HG03439 (cell line): Measurements from ENCODE around the gene DNAJB9.

Experiments
- ATAC-seq: cut with Tn5 transposase; IDR thresholded peaks from one replicate; pipeline ENCODE4 v1.9.1; 2021; ENCODE audit warnings: mild to moderate bottlenecking, moderate library complexity; ENCODE audit not compliant: unreplicated experiment

The DNAJB9 gene

DNA sequence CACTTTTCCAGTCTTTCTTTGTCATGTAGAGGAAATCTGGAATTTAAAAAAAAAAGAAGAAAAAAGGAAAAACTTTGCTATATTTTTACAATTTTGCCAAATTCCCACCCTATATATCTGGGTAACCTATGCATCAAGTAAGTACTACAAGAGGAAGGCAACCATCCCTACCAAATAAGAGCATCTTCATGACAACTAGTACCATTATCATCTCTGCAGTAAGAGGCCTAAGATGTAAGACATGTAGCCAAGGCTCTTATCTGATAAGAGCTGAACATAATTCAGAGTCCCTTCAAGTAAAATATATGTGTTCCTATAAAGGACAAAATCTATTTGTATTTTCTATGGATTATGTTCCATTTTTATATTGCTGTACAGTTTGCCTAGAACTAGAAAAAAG, 3.7 kb upstream of the DNAJB9 start:
- no peak for ATAC-seq

DNA sequence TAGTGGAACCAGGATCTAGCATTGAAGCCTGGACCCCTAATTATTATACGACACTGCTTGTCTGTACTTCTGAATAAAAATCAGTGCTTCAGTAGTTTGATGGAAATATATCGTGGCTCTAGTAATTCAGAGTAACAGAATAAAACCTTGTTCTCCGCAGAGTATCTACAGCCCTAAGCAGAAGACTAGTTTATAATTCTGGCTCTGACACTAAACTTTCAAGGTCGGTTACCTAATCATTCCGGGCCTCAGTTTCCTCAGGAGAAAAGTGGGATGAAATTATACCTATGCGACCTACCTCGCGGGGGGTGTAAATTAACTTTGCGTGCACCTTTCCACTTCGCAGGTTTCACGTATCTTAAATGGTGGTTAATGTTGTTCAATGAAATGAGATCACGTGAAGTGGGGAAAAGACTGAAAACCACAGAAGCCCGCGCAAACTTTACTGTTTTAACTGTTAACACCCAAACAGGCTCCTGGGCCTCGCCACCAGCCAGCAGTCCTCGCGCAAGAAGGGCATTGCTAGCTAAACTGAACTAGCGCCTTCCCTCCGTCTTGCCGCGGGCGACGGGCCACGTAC, 783 bp upstream of the DNAJB9 start:
- ATAC-seq = no peak

DNA sequence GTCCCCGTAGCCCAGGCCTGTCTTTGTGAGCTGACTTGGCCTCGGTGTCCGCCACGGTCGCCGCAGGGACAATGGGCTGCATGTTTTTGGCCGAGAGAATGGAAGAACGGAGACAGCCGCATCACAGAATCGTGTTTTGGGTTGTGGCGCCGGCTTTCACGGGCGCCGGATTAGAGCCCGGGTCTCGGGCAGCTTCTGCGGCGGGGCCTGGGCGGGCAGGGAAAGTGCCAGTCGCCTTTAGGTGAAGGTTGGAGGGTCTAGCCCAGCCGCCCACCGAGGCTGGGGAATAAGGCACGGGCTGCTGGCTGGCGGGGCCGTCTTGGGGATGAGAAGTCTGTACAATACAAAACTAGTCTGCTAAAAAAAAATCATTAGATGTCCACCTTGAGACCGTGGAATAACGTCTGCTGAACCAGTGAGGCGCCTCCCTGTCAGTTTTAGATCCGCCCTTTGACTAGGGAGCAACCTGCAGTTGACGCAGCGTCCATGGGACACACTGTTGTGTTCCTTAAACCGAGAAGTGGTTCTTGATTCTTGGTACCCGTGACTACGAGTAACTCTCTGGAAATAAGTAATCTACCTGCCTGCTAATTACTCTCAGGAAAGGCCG, 577 bp downstream of the DNAJB9 start:
- ATAC-seq = peak; percentile 23

DNA sequence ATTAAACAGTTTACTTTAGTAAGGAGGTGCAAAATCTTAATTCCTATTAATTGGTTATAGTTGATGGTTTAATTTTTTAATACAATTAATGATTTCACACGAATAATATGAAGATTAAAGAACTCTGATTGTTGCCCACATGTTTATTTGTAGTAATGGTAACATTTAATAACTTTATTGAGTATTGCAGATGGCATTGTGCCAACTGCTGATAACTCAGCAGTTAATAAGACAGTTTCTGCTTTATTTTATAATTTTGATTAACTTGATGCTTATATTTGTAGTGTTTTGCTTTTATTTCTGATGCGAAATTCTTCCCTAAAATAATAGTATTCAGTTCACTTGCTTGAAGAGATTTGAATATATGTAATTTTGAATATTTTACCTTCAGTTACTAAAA, 2.8 kb downstream of the DNAJB9 start:
- ATAC-seq = no peak

DNA sequence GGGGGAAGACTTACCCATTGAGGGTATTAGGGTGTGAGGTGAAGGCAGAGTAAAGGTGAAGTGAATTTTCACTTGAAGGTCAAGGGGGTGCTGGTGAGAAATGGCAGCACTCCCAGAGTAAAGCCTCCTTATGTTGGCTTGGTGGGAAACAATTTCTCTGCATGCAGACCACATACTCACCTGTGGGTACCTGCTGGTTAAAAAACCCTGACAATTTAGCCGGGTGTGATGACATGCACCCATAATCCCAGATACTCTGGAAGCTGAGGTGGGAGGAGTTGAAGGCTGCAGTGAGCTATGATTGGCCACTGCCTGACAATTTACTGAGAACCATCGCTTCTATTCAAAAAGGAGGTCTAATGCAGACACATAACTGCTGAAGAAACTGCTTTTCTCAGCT, 5.5 kb downstream of the DNAJB9 start:
- ATAC-seq = no peak

DNA sequence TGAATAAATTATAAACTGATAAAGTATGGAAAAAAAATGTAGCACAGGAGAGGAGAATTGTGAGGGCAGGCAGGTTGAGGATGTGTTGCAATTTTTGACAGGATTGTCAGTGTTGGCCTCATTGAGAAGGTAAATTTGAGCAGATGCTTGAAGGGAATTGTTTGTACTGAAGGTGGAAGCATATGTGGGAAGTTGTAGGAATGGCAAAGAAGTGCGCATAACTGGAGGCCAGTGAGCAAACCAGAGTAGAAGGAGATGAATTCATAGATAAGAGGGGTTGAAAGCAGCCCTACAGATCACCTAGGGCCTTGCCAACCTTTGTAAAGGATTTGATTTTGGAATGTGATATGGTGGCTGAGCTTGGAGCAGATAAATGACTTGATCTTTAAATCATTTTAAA, 6.4 kb downstream of the DNAJB9 start:
- ATAC-seq = no peak

DNA sequence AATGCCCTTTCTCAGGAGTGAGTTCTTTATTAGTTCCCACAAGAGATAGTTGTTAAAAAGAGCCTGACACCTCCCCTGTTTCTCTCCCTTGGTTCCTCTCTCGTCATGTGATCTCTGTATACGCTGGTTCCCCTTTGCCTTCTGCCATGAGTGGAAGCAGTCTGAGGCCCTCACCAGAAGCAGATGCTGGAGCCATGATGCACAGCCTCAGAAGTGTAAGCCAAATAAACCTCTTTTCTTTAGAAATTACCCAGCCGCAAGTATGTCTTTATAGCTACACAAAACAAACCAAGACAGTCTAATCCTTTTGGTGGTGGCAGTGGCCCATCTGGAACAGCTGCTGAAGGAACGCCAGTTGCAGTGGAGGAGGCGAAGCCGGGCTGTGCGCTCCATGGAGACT, 9.3 kb downstream of the DNAJB9 start:
- no peak for ATAC-seq

DNA sequence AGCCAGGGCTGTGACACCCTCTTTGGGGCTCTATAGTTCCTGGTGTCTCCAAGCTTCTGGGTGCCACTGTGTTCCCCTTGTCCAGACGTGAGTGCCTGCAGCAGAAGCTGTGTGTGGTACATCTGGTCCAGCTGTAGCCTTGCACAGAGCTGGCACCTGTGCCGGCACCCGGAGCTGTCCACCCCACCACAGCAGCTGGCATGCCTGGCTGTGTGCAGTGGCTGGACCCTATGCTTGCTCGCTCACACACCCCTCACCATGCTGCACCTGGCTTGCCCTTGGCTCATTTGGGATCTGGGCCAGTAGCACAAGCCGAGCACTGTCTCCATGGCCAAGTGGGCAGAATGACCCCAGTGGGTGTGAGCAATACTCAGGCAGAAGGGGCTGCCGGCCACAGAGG, 10.6 kb downstream of the DNAJB9 start:
- no peak for ATAC-seq

DNA sequence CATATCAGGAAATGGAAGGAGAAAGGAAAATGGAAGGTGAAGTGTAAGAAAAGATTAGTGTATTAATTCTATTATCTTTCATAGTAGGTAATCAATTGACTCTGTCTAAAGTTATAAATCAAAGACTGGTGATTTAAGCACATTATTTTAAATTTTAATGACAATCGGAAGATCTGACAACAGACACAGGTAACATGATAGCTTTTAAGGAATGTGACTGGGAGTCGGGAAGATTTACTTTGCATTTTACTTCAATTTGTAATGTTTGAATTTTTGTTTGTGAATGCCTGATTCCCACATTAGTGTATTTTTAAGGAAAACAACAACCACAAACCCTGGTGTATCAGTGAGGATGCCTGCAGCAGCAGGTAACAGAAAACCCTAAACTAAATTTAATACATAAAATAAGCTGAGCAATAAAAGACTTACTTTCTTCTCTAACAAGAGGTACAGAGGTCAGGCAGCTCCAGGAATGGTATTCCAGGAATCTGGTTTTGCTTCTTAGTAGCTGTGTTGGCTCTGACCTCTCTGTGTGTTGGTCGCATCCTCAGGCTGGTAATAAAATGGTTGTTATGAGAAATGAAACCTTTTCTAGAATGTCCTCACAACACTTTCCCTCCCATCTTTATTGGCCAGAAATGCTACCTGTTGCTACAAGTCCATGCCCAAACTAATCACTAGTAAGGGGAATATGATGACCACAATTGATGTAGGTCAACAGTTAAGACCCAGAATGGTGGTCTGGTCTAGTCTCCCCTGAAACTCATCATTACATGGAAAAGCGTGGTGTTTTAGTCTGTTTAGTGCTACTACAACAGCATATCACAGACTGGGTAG, 12.2 kb downstream of the DNAJB9 start:
- no peak for ATAC-seq

DNA sequence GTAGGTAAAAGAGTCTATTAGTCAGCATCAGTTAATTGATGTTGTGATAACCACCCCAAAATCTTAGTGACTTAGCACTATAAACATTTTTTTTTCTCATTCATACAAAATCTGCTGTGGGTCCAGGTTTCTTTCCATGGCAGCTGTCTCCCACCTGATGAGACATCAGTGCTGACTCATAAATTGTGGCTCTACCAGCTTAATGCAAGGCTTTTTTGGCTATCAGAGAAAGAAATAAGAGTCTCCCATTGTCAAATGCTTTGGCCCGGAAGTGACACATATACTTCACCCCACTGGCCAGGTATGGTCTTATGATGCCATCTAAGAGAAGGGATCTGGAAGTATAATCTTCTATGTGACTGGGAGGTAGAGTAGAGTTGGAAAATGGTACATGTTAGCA, 14.5 kb downstream of the DNAJB9 start:
- no peak for ATAC-seq

DNA sequence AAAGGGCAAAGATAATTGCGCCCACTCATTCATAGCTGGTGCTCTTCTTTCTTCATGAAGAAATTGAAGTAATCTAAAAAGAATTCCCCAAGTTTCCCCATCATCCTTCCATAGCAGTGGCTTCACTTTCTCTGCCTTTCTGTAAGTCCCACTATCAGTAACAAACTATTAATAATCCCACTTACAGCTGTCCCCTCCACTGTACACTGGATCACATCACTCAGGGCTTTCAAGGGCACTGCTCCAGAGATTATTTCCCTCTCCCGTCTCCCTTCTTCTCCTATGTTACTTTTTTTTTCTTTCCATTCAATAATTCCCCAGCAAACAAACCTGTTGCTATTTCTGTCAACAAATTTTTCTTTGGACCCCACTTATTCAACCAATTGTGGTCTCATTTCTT, 16.2 kb downstream of the DNAJB9 start:
- ATAC-seq = no peak

DNA sequence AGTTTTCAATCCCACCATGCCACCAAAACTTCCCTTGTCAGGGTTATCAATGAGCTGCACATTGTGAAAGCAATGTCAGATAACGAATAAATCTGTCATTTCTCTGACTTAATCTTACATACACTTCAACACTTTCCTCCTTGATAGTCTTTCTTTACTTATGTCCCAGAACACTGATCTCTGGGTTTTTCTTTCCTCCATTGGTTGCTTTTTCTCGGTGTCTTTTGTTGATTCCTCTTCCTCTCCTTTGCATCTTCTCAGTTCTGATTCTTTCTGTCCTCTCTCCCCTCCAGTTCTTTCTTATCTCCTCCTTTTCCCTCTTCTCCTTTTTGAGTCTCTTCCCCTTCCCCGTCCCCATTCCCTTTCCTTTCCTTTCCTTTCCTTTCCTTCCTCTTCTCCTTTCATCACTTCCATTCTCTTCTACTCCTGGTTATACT, 16.6 kb downstream of the DNAJB9 start:
- no peak for ATAC-seq

DNA sequence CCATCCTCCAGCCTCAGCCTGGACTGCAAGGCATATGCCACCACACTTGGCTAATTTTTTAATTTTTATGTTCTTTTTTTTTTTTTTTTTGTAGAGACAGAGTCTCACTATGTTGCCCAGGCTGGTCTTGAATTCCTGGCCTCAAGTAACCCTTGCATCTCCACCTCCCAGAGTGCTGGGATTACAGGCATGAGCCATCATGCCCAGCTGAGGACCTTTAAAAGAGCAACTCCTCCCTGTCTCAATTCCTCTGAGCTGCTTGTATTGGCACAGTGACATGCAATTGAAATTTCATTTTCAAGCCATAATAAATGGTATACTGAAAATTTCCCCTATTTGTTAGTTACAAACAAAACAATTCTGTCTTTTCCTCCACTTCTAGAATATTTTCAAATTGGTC, 19.5 kb downstream of the DNAJB9 start:
- no peak for ATAC-seq

DNA sequence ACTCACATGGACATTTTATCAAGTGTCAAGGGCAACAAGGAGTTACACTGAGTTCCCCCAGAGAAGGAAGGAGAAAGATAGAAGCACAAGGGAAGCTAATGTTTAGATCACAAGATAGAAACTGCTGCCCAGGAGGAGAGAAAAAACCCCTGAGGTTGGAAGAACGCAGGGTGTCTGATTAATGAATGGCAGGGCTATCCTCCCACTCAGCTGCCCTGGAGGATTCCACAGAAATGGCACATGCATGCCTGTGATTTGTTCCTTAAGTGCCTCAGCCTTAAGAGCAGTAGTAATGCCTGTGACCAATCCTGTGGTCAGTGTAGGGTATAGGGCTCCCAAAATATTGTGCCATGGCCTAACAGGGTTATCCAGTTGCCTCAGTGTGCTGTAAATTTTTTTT, 20.2 kb downstream of the DNAJB9 start:
- no peak for ATAC-seq

DNA sequence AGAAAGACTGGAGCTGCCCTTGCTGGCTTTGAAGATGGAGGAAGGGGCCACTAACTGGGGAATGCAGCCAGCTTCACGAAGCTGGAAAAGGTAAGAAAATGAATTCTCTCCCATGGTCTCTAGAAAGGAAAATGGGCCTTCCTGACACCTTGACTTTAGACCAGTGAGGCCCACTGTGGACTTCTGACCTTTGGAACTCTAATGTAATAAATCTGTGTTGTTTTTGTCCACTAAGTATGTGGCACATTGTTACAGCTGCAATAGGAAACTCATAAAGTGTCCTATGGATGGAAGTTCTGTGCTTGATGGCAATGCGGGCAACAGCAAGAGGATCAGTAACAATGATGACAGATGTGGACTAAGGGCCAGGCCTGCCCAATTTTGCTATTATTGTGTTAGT, 20.9 kb downstream of the DNAJB9 start:
- no peak for ATAC-seq

DNA sequence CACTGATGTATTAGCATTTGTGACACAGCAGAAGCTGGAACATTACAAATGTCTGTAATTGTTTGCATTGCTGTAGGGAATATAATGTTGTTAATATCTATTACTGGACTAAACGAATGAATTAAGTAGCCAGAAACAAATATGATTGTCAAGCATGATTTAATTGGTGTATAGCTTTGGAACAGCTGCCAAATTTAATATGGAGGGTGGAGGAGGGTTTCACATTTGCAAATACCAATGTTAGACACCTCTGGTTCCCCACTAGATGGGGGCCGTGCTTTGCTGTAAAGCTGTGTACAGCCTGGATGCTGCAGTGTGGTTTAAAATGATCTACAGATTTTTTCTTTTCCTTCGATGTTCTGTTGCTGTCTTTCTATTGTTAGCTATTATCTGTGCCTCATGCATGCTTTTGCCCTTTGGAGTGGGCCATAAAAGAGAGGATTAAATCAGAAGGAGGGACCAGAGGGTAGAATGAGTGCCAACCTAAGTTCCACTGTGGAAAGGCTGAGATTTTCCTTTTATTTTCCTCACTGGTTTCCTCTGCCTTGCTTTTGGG, 23.1 kb downstream of the DNAJB9 start:
- no peak for ATAC-seq

DNA sequence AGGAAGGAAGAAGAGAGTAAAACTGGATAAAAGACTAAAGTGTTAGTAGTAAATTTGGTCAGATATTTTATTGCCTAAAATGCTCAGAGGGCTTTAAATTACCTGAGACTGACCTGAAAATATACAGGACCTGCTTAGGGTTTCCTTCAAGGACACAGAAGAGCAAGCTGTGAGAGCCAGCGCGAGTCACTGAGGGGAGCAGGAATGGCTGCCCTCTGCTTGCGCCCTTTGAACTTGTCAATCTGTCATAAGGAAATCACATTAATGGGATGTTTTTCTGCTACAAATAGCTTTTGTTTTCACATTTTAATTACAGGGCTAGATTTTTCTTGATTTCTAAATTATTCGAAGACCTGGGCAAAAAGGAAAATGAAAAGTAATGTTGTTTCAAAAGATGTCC, 26.9 kb downstream of the DNAJB9 start:
- no peak for ATAC-seq

DNA sequence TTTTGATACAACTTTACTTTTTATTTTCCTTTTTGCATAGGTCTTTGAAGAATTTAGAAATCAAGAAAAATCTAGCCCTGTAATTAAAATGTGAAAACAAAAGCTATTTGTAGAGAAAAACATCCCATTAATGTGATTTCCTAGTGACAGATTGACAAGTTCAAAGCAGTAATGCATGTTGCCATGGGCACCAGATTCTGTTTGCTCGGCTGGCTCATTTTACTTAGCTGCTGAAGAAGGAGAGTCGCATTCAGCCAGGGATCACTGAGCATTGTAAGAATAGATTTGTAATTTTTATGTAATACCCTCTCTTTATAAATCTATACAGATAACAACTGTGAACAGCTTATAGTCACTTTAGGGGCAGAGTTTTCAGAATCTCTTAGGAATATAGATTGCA, 28.5 kb downstream of the DNAJB9 start:
- ATAC-seq = no peak

DNA sequence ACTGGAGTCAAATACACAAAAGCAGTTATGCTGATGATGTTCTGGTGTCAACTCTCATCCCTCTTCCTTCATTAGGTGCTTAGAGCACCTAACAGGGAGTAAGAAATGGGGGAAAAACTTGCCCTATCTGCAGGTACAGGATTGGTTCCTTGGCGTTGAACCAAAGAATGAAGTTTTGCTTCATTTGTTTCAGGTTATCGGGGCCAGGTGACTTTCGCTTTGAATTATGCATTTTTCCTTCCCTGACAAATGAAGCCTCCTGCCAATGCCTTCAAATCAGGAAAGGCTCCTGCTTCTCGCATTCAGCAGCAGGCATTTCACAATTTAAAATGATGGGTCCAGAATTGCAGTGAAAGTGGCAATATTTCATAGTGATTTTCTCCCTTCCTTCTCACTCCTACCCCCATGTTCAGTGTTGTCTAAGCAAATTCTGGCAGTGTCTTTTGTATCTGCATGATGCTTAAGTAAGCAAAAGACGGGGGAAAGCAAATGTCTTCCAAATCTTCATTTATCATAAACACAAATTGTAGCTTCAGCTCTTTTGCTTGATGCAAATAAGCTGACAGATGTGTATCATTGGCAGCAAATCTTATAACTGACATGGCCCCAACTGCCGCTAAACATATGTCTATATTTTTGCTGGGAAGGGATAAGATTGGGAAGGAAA, 29.4 kb downstream of the DNAJB9 start:
- no peak for ATAC-seq

DNA sequence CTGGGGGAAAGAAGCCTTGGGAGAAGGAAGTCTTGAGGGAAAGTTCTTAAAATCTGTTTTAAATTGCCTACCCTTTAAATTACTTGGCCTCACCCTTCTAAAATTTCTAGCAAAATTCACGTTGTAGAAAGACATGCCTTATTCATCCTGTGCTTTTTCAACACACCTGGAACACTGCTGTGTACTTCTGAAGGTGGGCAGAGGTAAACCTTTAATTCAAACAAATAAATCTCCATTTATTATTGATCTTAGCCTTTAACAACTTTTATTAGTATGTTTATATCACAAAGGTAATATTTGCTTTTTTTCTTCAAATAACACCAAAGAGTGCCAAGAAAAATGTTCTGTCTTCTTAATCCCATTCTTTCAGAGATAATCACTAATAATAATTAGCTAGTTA, 30.7 kb downstream of the DNAJB9 start:
- no peak for ATAC-seq

DNA sequence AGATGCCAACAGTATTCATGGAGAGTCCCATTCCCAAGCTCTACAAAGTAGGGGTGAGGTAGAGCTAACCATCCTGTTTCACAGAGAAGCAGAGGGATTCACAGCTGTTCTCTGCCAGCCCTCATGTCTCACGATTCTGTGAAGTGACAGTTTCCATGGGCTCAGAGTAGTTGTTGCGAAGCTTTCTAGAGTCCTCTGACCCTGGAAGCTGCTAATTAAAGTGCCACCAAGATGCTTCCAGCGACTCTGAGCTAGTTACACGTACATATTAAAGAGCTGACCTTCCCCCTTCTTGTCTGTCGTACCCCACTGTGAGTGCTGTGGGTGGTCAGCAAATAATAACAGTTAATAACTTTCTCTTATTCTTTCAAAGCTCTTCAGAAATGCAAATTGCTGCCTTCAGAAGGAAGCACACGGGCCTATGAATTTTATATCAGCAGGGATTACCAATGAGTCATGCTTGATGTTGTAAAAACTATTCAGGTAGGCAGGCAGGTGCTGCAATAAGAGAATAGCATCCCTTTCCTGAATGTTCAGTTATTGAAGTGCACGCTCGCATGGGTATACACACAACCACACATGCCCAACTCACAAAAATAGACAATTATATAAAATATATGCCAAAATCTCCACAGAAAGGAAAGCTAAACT, 34.1 kb downstream of the DNAJB9 start:
- no peak for ATAC-seq
